HG03045 (cell line): ENCODE results near the gene CEP295NL.
"Not testable (repeated sequence)": the region's sequence is repeated elsewhere in the genome, so short reads cannot be mapped to it uniquely, and the experiment has no call there.

Source experiments
- ATAC-seq: cut with Tn5 transposase; IDR thresholded peaks from one replicate; pipeline ENCODE4 v1.9.1; 2021; ENCODE audit warnings: mild to moderate bottlenecking, moderate library complexity; ENCODE audit not compliant: unreplicated experiment

The CEP295NL gene

DNA sequence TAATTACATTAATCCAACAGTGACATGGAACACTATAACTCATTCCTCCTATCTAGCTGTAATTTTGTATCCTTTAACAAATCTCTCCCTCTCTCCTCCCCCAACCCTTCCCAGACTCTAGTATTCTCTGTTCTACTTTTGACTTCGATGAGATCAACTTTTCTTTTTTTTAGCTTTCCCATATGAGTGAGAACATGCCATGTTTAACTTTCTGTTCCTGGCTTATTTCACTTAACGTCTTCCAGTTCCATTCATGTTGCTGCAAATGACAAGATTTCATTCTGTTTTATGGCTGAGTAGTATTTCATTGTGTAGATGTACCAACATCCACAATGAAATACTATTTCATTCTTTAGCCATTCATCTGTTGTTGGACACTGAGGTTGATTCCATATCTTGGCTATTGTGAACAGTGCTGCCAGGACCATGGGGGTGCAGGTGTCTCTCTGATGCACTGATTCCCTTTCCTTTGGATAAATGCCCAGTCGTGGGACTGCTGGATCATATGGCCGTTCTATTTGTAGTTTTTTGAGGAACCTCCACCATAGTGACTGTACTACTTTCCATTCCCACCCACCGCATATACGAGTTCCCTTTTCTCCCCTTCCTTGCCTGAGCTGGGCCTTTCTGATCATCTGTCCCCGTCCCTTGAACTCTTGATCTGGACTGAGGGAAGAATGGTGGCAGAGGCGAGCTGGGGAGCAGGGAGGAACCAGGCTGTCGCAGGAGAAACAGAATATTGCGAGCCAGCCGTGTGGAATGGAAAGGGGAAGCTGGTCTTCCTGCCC is 7.7 kb upstream of the CEP295NL start:
- no peak for ATAC-seq

DNA sequence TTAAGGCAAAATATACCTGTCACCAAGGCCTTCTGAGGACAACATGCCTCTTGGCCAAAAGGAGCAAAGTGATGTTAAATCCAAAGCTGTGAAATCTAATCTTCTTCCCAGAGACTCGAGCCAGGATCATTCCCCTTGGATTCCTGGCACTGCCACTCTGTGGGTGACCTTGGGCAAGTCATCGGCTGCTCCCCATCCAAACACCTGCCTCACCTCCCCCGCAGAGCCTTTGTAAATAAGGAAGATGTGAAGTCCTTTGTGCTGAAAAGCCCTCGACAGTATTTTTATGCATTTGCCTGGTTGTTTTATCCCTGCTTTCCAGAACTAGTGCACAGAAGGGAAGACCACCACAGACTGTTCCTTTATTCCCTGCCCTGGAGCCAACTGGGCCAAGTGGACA is 5.4 kb upstream of the CEP295NL start:
- ATAC-seq, result no peak

GRCh38 chr17:78905541-78905940 is 2.5 kb upstream of the CEP295NL start:
- no peak for ATAC-seq

GRCh38 chr17:78905116-78905515 is 2.1 kb upstream of the CEP295NL start:
- no peak for ATAC-seq

DNA sequence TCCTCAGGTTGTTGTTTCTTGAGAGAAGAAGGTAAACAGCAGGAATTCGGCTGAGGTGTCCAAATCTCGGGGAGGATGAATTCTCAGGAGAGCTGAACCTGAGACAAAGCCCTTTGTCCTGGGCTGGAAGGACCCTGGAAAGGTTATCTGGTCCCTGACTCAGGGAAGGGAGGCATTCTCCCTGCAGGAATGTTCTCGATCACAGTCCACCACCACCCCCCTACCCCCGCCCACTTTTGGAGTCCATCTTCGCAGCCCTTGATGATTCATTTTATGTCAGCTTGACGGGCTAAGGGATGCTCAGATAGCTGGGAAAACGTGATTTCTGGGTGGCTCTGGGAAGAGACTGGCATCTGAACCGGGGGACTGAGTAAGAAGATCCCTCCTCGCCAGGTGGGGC is 1.4 kb upstream of the CEP295NL start:
- ATAC-seq, result no peak

DNA sequence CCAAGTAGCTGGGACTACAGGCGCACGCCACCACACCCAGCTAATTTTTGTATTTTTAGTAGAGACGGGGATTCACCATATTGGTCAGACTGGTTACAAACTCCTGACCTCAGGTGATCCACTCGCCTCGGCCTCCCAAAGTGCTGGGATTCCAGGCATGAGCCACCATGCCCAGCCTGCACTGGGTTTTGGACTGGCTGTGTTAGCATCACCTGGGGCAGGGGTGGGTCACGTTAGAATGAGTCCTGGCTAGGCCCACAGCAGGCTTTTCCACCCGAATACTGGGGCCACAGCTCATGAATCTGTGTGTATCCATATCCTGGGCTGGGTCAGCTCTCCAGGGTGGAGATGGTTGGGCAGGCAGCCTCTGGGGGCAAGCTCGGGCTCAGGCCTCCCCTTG is 770 bp downstream of the CEP295NL start:
- not testable (repeated sequence) for ATAC-seq

- no peak for ATAC-seq
These were observed 1.2 kb downstream of the CEP295NL start for GRCh38 chr17:78901806-78902205.

- no peak for ATAC-seq
These were observed 2.2 kb downstream of the CEP295NL start for GRCh38 chr17:78900816-78901215.

DNA sequence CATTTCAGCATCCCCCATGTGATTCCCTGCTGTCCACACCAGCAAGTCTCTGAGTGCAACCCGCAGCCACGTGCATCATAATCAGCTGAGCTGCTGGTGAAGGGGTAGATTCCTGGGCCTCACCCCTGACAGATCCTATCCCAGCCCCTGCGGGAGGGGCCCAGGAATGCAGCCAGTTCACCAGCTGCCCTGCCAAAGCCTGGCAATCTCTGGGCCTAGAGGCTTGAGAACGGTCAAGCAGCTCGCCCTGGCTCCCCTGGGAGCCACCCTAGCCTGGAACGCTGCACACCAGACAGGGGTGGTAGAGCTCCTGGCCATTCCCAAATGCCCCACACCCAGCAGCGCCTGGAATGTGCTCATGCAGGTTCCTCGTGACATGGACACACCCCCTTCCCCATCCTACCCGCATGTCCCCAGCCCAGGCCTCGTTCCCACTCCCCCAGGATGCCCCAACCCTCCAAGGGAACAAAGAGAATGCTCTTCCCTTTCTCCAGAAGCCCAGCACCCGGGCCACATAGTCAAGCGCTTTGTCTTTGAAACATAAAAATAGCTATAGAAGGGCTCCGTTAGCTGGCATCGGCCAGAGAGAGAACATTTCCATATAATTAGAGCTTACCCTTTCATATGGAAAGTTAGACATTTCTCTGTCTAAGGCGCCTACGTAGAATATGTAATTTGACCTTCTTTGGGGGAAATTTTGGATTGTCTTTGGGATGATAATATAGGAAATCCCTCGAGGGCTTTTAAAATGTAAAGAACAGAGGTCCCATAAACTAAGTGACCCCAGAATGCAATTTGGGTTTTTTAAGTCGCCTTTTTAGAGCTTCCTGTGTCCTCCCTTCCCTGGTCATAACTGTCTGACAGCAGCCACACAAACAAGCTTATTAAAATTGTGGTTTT is 3.4 kb downstream of the CEP295NL start:
- ATAC-seq, result no peak

- no peak for ATAC-seq
These were observed 4.1 kb downstream of the CEP295NL start for GRCh38 chr17:78898947-78899346.

- no peak for ATAC-seq
These were observed 4.7 kb downstream of the CEP295NL start for GRCh38 chr17:78898075-78898836.

DNA sequence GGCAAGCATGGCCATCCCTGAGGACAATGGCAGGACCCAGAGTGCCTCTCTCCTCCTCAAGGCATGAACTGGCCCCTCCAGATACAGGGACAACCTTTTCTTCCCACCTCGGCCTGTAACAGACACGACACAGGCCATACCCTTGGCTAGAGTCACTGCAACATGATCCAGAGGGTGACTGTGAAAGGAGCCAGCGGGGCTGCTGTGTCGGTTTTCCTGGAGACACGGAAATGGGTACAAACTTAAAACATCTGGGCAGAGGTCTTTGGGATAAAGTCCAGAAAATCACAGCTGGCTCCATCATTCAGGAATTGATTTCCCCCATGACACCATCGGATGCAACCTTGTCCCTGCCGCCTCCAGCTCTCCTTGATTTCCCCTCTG is 5.3 kb downstream of the CEP295NL start:
- no peak for ATAC-seq

- no peak for ATAC-seq
These were observed 6.0 kb downstream of the CEP295NL start for GRCh38 chr17:78896834-78897663.

GRCh38 chr17:78896091-78896833 is 6.7 kb downstream of the CEP295NL start:
- ATAC-seq, result no peak

DNA sequence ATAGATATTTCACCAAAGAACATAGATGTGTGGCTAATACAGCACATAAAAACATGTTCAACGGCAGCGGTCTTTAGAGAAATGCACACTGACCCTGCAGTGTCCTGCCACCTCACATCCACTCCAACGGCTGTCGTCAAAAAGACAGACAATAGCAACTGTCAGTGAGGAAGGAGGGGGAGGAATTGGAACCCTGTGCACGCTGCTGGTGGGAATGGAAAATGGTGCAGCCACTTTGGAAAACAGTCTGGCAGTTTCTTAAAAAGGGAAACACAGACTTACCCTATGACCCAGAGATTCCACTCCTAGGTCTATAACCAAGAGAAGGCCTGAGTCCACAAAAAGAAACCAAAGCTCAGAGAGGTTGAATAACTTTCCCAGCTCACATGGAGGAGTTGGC is 7.7 kb downstream of the CEP295NL start:
- ATAC-seq, result no peak

DNA sequence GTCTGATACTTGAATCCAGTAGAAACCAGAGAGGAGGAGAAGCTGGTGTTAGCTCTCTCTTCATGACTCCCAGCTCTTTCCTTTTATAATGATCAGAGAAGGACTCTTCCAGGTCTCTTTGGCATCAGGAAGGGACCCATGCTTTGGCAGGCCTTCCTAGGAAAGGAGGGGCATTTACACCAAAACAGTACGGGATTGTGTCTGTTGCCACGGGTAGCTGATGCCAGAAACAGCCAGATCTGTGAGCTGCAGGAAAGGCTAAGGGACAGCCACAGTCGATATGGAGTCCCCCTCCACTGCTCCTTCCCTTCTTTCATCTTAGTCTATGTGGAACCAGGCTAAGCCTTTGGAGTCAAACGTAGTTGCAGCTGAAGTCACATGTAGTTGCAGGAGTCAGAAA is 9.3 kb downstream of the CEP295NL start:
- ATAC-seq, result no peak

GRCh38 chr17:78892936-78893379 is 10.0 kb downstream of the CEP295NL start:
- ATAC-seq, result no peak

DNA sequence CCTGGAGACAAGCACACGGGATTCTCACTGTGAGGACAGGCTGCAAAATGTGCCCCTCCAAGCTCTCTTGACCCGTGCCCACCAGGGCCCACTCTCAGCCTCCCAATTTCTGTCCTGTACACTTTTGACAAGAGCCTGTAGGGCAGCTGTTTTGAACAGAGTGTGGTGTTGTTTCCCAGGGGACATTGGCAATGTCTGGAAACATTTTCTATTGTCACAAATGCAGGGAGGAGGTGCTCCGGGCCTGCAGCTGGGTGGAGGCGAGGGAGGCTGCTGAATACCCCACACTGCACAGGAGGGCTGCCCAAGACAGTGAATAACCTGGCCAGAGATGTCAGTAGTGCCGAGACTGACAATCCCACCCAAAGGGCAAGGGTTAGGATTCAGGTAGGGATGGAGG is 10.5 kb downstream of the CEP295NL start:
- no peak for ATAC-seq

DNA sequence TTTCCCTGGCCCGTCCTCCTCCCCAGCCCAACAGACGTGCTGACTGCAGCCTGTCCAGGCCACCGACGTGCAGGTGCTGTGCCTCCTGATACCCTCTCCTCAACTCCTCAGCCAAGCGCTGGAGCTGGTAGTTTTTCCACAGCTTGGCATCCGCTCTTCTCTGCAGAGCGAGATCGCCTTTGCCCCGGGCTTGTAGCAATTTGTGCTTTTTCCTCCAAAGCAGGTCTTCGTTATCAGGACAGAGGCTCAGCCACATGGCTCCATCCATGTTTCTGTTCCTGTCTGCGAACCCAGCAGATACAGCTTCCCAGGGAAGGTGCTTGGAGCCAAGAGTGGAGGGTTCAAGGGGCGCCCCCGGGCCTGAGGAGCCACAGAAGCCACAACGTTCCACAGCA is 10.9 kb downstream of the CEP295NL start:
- no peak for ATAC-seq
